NCI-H82 (cell line): ENCODE results near the gene WNT9A.

Experiments
- DNase-seq: peaks from one replicate; lab custom pipeline; 2025; lab: John Stamatoyannopoulos, UW

Gene WNT9A

GRCh38 chr1:227924168-227924832 is 23.4 kb downstream of the WNT9A start:
- DNase-seq: no peak

- no peak for DNase-seq
These were observed 24.2 kb downstream of the WNT9A start for GRCh38 chr1:227923353-227924167.

DNA sequence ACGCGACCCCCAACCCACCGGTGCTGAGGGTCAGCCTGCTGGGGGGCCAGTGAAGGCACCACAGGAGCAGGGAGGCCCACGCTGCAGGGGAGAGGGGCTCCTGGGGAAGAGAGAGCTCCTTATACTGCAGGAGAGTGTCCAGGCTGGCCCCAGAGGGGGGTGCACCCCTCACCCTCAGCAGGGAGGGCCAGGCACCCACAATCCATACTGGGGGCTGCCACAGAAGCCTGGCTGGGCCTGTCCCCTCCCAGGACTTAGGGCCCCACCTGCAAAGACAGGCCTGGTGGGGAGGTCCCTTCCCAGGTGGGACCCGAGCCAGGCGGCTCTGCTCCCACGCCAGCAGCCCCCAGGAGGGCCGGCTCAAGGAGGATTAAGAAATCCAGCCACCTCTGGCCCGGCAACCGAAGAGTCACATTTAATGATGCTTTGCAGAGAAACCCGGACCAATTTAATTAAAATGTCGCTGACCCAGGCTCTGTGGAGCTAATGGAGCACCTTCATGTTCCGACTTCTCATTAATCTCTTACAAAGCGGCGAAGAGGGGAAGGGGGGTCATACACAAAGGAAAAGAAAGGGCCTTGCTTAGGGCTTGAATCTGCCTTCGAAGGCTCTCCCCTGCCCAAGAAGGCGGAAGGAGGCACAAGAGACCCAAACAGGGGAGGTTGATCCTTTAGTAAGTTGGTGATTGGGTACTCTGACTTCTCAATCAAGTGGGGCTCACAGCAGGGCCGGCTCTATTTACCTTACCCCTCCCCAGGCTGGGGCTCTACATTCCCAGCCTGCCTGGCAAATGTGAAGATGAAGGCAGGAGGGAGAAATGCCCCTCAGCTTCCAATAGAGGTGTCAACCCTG is 25.0 kb downstream of the WNT9A start:
- DNase-seq: peak; percentile 65

DNA sequence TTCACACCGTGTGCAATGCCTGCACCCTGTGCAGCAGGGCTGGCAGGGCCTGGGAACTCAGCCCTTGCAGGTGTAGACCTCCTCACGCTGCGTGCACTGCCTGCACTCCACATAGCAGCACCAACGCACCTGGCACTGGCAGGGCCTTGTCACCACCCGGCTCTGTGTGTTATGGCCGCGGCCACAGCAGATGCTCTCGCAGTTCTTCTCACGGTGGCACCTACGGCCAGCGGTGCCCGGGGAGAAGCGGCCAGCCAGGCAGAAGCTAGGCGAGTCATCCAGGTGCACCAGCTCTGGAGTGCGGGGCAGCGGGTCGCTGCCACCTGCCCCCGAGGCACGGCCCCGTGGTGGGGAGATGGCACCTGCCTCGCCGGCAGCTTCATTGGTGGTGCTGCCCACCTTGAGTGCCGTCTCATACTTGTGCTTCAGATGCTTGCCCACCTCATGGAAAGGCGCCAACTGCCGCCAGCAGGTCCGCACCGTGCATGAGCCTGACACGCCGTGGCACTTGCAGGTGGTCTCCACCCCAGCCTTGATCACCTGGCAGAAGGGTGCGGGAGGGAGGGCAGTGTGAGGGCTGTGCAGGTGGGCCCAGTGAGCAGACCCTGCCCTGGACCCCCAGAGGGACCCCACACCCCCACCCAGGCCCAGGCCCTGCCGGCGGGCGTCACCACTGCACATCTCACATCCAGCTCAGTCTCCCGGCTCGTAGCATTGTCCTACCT is 26.1 kb downstream of the WNT9A start:
- DNase-seq: no peak

- no peak for DNase-seq
These were observed 26.8 kb downstream of the WNT9A start for GRCh38 chr1:227920896-227921295.

GRCh38 chr1:227920426-227920825 is 27.3 kb downstream of the WNT9A start:
- DNase-seq: no peak

DNA sequence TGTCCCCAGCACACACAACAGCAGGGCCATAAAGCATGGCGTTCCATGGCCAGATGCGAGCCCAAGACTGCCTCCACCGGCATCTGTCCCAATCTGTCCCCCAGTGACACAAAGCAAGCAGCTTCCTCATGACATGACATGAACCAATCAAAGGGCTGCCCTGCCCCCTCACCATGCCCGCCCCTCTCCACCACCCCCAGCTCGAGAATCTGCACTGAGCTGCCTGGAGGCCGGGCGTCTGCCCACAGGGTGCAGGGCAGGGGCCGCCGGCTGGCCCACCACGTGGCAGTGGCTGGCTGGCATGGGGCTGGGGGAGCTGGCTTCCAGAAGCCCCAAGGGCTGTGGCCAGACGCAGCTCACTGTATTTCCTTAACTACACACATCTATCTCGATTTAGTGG is 27.8 kb downstream of the WNT9A start:
- peak; percentile 98 for DNase-seq

DNA sequence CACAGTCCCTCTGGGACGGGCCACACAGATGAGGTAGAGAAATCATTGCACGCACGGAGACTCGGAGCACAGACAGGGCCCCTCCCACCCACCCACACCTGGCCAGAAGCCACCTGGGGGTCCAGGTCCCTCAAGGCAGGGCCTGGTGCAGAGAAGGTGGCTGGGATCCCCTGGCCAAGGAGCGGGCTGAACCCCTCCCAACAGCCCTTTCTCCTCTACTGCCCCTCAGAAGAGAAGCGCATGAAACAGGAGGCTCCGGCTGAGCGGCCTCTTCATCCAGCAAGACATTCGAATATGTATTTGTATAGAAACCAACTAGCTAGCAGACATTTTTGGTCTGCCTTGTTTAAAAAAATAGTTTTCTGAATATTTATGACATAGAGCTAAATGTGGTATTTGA is 29.0 kb downstream of the WNT9A start:
- DNase-seq: no peak

GRCh38 chr1:227918083-227918700 is 29.5 kb downstream of the WNT9A start:
- DNase-seq: no peak

GRCh38 chr1:227917081-227917950 is 30.4 kb downstream of the WNT9A start:
- peak; percentile 88 for DNase-seq

DNA sequence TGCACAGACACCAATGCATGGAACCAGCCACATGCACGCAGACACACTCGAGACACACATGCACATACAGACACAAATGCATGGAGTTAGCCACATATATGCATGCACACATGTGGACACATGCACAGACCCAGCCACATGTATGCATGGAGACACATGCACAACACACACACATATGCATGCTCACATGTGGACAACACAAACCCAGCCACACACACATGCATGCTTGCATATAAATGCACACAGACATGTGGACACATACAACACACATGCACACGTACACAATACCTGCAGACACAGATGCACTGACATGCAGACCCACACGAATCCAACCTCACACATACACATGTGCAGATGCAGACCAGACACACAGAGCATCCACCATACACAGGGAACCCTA is 31.1 kb downstream of the WNT9A start:
- no peak for DNase-seq

DNA sequence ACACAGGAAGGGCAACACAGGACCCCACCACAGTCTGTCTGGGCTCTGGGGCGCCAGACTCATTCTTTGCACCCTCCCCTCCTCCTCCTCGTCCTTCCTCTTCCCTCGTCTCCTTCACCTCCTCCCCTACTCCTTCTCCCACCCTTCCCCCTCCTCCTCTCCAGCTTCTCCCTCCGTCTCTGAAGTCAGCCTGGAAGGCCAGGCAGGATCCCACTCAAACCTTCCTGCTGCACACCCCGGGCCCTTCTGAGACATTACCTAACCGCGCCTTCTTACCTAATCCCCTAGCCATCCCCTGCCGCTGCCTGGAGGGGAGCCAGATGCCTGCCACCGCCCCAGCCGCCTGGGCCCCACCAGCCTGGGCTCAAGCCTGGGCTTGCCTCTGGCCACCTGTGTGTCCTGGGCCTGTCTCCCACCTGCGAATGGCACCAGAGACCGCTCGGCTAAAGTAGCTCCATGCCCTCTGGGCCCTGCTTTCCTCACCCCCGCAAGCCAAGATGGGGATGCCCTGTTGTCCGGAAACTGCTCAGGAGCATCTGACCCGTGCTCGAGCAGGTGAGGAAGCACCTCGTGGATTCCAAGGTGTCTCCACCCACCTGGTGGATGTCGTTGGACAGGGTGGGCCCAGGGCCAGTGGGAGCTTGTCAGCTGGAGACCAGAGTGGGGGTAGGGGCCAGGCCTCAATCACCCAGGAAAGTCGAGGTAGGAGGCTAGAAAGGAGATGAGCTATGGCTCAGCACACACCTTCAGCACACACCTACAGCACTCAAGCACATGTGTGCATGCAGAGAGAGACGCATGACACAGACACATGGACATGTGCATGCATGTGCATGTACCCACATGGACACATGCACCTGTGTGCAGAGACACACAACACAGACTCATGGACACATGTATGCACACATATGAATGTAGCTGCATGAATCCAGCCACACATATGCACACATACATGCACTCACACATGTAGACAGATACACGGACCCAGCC is 31.9 kb downstream of the WNT9A start:
- DNase-seq: peak; percentile 87

DNA sequence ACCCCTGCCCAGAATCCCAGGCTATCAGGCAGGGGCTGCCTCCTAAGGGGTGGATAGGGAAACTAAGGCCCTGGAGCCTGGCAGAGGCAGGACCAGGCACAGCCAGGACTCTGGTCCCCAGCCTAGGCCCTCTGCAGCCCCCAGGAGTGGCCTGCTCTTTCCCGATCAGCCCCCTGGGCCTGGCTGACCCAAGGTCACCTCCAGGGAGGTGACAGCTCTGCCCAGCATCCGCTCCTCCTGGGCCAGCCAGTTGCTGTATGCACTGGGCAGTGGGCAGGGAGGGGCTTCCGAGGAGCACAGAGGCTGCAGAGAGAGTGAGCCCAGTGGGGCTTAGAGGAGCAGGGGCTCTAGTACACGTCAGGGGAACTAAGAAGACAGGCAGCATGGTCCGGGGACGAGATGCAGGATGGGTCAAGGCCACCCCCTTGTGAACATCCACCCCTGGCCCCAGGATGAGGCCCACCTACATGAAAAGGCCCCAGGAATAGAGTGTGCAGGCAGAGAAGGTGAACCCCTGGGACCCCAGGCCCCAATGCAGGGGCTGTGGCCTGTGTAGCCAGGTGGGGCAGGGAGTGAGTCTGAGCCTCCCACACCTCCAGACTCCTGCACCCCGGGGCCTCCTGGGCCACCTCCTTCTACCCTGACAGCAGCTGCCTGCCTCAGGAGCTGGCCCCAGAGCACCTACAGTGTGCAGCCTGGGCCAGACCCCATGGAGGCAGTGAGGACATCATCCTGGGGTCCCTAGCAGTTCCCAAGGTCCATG is 32.8 kb downstream of the WNT9A start:
- DNase-seq: no peak

GRCh38 chr1:227913764-227914721 is 33.7 kb downstream of the WNT9A start:
- peak; percentile 57 for DNase-seq

GRCh38 chr1:227913396-227913763 is 34.4 kb downstream of the WNT9A start:
- DNase-seq: no peak

- no peak for DNase-seq
These were observed 34.9 kb downstream of the WNT9A start for GRCh38 chr1:227912866-227913265.

DNA sequence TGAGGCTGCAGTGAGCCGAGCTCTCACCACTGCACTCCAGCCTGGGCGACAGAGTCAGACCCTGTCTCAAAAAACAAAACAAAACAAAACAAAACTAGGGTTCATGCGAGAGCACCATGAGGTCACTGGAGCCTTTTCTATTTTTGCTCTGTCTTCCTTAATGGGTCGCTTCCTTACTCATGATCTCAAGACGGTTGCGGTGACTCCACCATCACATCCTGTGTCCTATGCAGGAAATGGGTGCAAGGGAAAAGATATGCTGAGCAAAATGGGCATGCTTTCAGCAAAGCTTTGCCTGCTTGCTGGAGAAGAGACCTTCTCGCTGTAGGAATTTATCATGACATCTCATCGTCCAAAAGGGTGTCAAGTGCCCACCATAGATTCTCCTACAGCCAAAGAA is 36.4 kb downstream of the WNT9A start:
- no peak for DNase-seq
